Omental fat pad (tissue), 4 donors: ENCODE data around the gene SFTPD. TPM values are rescaled to one million over a fixed set of nuclear protein-coding genes. Genes with fewer than 3 reads are reported as not detected.
"Not testable (repeated sequence)": the region's sequence is repeated elsewhere in the genome, so short reads cannot be mapped to it uniquely, and the experiment has no call there.

ENCODE experiments used
- ATAC-seq: fragments of 150-250 bp; one replicate; pipeline ENCODE4 v1.9.1; 2016; ENCODE audit warnings: mild to moderate bottlenecking, moderate library complexity; ENCODE audit not compliant: low FRiP score
- DNase-seq: peaks from one replicate; pipeline ENCODE4 v3.0.0-alpha.2; 2019; ENCODE audit warnings: low spot score
- total RNA-seq, 4 donors: library from RNA; depleted of rRNA; stranded (reverse); fragments of >200 nt; gene quantifications; one replicate each; pipeline ENCODE4 v1.1.0, GENCODE V29; 2016
- TF ChIP-seq, protein P1 (sequence below), 3 donors: fragments of 450-650 bp; IDR thresholded peaks; one replicate each; pipeline ENCODE4 v1.5.1; 2016 to 2017; ENCODE audit warnings: antibody characterized with exemption in 3 of 3, mild to moderate bottlenecking in 3 of 3, moderate library complexity in 2 of 3

Gene SFTPD
- total RNA-seq, 4 donors from 2014 or later: 0.65 to 0.96 TPM; not detected in 2

DNA sequence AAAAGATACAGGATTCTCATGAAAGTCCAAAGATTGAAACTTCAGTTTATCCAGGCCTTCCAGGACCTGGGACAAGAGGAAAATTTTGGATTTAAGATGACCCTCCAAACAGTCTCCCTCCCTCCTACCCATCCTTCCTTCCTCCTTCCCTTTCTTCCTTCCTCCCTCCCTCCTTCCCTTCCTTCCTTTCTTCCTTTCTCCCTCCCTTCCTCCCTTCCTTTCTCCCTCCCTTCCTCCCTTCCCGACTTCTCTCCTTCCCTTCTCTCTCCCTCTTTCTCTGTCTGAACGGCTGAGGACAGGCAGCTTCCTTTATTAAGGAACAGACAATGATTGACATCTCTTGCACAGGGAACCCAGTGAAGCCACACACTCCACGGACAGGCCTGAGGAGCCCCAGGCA, 23.3 kb downstream of the SFTPD start:
- ATAC-seq: no peak

DNA sequence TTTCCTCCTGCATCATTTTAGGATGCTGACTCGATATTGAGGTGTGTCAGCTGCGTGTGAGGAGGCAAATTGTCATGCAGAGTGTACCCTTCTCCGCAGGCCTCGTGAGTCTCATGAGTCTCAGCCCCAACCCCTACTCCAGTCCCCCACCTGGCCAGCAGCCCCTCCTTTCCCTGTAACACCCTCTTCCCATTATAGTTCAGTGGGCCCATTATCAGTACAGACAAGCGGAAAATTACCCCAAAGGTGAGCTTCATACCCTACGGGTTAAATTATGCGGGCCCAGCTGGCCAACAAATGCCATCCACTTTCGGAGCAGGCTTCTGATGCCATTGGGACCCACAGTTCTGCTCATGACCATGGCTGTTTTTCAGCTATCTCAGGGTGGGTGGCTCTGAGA, 25.2 kb downstream of the SFTPD start:
- DNase-seq (no peak), ATAC-seq (no peak)
- TF ChIP-seq, protein P1, sequence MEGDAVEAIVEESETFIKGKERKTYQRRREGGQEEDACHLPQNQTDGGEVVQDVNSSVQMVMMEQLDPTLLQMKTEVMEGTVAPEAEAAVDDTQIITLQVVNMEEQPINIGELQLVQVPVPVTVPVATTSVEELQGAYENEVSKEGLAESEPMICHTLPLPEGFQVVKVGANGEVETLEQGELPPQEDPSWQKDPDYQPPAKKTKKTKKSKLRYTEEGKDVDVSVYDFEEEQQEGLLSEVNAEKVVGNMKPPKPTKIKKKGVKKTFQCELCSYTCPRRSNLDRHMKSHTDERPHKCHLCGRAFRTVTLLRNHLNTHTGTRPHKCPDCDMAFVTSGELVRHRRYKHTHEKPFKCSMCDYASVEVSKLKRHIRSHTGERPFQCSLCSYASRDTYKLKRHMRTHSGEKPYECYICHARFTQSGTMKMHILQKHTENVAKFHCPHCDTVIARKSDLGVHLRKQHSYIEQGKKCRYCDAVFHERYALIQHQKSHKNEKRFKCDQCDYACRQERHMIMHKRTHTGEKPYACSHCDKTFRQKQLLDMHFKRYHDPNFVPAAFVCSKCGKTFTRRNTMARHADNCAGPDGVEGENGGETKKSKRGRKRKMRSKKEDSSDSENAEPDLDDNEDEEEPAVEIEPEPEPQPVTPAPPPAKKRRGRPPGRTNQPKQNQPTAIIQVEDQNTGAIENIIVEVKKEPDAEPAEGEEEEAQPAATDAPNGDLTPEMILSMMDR (IDR thresholded peaks at IDR 0.05): no peak

More for the DNA sequence above, 23.3 kb downstream of the SFTPD start:
- no peak for DNase-seq
- TF ChIP-seq, protein P1 (IDR thresholded peaks at IDR 0.05): no peak

DNA sequence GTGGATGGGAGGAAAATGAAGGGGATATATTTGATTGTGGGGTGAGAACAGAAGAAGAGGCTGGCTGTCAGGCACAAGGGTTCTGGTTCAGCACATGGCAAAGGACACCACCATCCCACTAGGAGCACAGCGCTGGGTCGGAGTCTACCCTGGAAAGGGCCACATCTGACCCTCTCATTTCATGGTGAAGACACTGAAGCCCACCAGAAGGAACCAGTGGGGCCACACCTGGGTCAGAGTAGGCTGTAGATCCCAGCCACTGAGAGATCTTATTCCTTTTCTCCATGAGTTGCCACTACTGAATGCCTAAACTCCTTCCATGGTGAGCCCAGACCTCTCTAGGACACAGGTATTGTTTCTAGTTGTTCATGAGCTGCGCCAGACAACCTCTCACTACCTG, 25.8 kb downstream of the SFTPD start:
- TF ChIP-seq, protein P1 (IDR thresholded peaks at IDR 0.05): no peak
- no peak for ATAC-seq
- no peak for DNase-seq

DNA sequence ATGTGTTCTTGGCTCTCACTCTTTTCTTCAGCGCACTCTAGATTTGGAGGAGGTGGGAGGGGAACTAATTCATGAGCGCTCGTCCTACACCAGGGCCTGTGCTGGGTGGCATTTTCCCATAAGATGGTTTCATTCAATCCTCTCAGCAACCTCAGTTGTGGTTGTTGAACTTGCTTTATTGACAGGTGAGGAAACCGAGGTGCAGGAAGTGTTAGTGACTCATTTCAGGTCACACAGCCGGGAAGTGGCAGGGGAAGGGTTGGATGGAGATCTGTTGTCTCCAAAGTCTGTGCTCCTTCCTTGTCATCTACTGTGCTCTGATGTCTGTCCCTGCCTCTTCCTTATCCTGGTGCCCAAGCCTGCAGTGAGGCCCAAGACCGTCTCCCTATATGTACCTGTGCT, 26.9 kb downstream of the SFTPD start:
- ATAC-seq: not testable (repeated sequence)

DNA sequence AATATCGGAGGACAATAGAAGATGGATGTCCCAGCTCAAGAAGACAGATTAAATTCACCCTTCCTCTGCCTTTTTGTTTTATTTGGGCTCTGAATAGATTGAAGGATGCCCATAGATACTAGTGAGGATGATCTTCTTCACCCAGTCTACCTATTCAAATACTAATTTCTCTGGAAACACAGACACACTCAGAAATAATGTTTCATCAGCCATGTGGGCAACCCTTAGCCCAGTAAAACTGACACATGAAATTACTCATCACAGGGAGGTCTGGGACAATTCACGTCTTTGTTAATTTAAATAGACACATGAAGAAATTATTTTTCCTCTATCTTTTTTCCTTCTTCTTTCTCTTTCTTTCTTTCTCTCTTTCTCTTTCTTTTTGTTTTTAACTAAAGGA, 33.1 kb downstream of the SFTPD start:
- not testable (repeated sequence) for DNase-seq, ATAC-seq

More for the DNA sequence above, 26.9 kb downstream of the SFTPD start:
- DNase-seq: not testable (repeated sequence)

DNA sequence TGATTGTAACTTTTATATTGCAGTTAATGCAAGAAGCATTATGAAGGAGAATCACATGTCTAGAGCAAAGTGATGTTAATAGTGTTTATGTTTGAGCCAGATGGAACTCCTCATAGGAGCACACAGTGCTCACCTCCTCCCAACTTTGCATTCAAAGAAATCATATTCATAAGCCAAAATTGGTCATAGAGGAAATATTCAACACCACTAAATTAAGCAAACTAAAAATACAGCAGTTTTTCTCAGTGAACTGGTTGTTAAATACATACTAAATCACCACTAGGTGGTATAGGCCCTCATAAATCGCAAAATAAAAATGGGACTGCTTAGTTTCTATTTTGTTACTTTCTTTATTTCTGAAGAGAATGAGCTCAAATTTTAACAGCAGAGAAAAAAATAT, 34.4 kb downstream of the SFTPD start:
- not testable (repeated sequence) for ATAC-seq, DNase-seq

DNA sequence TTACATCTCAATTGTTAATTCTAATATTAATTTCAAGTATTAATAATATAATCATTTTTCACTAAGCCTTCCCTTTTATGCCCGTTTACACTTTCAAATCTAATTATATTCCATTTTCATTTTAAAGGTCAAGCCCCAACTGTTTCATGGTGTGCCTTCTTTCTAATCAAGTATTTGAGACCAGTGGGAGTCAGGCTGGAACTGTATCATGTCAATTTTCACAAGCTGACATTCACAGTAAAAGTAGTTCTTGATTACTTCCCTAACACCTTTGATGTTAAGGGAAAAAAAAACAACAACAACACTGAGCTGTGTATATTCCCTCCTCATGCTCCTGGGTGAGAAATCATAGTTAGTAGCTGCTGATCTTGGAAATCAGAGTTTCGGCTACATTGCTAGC, 38.1 kb downstream of the SFTPD start:
- ATAC-seq: no peak
- TF ChIP-seq, protein P1 (IDR thresholded peaks at IDR 0.05): no peak
- no peak for DNase-seq

DNA sequence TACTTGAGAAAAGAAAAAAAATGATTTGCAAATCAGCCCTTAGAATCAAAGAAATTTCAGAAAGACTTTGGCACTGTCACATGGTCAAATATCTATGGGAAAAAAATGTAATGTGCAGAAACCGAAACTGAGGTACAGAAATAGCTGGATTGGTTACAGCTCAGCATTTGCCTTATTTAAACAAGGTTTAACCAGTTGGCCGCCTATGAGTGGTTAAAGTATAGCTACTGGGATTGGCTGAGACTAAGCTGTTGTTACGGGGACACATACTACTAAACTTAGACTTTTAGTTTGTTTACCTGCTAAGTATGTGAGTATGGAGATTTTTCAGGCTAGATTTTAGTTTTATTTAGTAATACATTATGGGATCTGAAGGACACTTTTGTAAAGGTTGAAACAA, 38.6 kb downstream of the SFTPD start:
- TF ChIP-seq, protein P1 (IDR thresholded peaks at IDR 0.05): no peak
- ATAC-seq (no peak), DNase-seq (no peak)
